ENCODE results near the gene TMEM121. TPM values are rescaled to one million over a fixed set of nuclear protein-coding genes. Genes with fewer than 3 reads are reported as not detected.
A peak's percentile ranks its signal among the peaks of the same experiment; 100 is the strongest.

Gene TMEM121
- total RNA-seq, 1 donor from 2014 or later, result 9.9 TPM

DNA sequence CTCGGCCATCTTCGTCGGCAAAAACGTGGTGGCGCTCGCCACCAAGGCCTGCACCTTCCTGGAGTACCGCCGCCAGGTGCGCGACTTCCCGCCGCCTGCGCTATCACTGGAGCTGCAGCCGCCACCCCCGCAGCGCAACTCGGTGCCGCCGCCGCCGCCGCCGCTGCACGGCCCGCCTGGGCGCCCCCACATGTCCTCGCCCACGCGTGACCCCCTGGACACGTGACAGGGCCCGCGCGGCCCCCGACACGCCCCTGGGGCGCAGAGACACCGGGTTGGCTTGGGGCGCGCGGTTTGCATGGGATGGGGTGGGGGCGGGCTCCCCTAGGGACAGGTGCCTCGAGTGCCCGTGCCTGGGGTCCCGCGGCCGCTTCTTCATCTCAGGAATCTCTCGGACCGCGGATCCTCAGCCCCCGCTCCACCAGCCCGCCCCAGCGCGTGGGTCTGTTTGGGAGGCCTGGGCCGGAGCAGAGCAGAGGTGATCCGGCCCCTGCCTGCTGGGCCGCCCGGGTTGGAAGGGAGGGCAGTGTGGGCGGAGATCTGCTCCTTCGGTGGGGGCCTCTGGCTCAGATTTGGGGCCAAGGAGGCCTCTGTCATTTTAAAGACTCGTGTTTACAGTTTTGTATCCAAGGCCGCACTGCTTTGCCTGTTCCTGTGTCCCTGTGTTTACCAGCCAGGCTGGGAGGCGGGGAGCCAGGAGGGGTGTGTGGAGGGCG, 3.3 kb downstream of the TMEM121 start:
- Mint-ChIP-seq H3K9me3 (no peaks in the 10 kb centered on the region), H3K36me3 (ENCODE audit: low read depth) (no peaks in the 10 kb centered on the region), H3K27ac (peak overlapping the region; percentile 72), H3K4me3 (peak overlapping the region; percentile 82), H3K4me1 (ENCODE audit: low read depth) (no peaks in the 10 kb centered on the region), H3K27me3 (ENCODE audit: insufficient read depth) (peaks cover 20% of the 10 kb centered on the region)
- no peak for DNase-seq (ENCODE audit: low spot score)
- intact Hi-C loops (cut with micrococcal nuclease), result loop anchor here (2.0 to 10.0 kb wide), 2 partner anchors 49 to 325 kb away; no protein-coding TSS in a partner anchor

DNA sequence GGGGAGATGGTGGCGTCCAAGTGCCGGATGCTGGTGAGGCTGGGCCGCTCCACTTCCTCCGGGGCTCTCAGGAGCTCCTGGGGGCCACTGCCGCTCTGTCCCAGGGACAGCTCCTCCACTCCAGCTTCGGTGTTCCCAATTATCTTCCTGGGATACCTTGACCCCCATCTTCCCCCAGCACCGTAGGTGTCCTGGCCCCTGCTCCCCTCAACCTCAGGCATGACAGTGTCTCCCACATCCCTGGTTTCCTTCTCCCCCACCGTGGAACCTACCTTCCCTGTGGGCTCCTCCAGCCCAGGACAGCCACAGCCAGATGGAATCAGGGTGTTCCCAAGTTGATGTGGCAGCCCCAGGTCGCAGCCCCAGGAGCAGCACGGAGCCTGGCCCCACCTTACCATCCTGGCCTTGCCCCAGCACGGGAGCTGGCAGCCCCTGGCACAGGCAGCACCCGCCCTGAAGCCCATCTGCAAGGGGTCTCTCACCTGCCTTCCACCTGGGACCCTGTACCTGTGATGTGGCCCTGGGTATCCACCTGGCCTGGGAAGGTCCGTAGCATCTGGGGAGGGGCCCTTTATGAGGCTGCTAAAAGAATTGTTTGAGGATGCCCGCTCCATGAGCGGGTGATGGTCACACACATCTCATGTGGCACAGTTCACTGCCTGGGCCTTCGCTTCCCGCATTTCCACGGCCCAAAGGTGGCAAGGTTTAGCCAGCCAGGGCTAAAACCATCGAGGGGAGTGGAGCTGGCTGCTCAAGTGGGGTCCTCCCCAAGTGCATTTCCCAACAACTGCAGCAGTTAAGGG, 4.1 kb downstream of the TMEM121 start:
- DNase-seq (ENCODE audit: low spot score), result no peak
- Mint-ChIP-seq H3K4me3 (peak overlapping the region; percentile 66), H3K9me3 (no peaks in the 10 kb centered on the region), H3K27ac (peak overlapping the region; percentile 58), H3K4me1 (ENCODE audit: low read depth) (no peaks in the 10 kb centered on the region), H3K27me3 (ENCODE audit: insufficient read depth) (peaks cover 15% of the 10 kb centered on the region), H3K36me3 (ENCODE audit: low read depth) (no peaks in the 10 kb centered on the region)
- intact Hi-C loops (cut with micrococcal nuclease), result no loop called here

DNA sequence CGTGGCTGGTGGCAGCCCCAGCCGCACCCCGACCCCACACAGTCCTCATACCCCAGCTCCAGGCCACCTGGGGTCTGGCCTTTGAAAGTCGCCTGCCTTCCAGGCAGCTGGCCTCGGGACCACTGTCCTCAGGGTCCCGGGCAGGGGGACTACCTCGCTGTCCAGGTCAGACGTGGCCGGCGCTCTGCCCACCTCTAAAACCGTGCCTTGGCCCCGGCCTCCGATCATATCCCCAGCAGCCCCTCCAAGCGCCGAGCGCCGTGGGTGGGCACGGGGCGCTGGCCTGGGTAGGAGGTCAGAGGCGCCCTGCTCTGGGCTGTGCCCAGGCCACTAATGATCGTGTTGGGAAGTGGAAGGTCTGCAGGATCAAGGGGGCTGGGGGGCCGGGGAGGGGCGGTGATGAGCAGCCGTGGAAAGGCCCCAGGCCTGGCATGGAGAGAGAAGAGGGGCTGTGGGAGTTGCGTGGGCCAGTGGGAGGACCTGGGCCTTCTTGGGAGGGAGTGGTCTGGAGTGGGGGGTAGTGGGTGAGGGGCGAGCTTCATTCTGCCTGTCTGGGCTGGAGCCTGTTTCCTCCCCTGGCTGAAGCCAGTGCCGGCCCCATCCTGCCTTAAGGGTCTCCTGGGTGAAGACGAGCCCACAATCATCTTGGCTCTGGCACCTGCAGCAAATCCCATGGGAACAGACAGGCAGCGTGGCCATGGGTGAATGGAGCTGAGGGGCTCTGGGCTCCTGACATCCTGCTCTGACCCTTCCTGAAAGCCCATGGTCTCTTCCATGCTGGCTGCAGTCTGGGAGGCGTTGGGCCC, 4.9 kb downstream of the TMEM121 start:
- H3K4me3 Mint-ChIP-seq, result peak overlapping the region; percentile 66
- peaks cover 11% of the 10 kb centered on the region for H3K27me3 Mint-ChIP-seq (ENCODE audit: insufficient read depth)
- no peak for DNase-seq (ENCODE audit: low spot score)
- no peaks in the 10 kb centered on the region for H3K9me3 Mint-ChIP-seq
- H3K36me3 Mint-ChIP-seq (ENCODE audit: low read depth), result no peaks in the 10 kb centered on the region
- intact Hi-C loops (cut with micrococcal nuclease), result no loop called here
- no peaks in the 10 kb centered on the region for H3K4me1 Mint-ChIP-seq (ENCODE audit: low read depth)
- no peak overlapping the region for H3K27ac Mint-ChIP-seq

DNA sequence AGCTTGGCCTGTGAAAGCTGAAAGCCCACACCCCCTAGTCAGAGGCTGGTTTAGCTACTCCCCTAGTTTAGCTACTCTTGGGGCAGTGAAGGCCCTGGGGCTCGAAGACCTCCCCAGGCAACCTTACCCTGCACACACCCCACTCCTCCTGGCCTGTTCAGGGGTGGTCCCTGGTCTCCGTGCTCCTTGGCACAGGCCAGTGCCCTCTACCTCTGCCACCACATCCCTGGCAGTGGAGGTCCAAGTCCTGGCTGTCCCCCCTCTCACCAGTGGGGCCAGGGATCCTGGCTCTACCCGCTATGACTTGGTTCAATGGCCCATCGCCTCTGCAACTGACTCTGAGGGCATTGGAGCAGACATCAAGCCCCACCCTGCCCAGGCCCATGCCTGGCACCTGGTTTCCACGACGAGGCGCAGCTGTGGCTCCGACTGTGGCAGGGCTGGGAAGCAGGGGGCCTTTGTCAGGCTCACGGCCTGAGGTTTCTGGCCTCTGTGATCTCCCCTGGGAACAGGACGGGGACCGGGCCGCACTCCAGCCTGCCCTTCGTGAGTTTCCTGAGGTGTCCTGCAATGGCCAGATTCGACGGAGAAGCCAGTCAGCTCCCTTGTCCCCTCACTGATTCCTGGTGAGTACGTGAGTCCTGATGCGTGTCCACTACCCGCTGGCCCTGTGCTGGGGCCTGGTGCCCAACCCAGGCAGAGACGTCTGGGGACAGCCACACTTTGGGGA, 5.7 kb downstream of the TMEM121 start:
- intact Hi-C loops (cut with micrococcal nuclease), result no loop called here
- Mint-ChIP-seq H3K9me3 (no peaks in the 10 kb centered on the region), H3K36me3 (ENCODE audit: low read depth) (no peaks in the 10 kb centered on the region), H3K4me1 (ENCODE audit: low read depth) (no peaks in the 10 kb centered on the region), H3K27me3 (ENCODE audit: insufficient read depth) (peaks cover 11% of the 10 kb centered on the region), H3K27ac (no peak overlapping the region), H3K4me3 (no peak overlapping the region)
- no peak for DNase-seq (ENCODE audit: low spot score)

DNA sequence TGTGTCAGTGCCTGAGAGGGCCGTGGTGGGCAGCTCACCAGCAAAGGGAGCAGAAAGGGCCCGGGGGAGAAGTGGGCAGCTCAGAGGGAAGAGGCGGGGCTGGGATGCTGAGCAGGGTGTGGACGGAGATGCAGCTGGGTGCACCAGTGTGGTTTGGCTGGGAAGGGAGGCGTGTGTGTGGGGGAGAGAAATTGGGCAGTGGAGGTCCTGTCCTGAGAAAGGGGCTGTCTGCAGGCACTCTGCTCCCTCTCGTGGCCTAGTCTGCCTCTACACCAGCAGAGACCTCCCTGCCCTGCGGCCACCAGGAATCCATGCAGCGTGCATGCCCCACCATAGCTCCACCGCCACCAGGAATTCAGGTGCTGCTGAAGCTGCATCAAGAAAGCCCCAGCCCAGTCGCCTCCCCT, 6.4 kb downstream of the TMEM121 start:
- Mint-ChIP-seq H3K4me3 (no peak overlapping the region), H3K36me3 (ENCODE audit: low read depth) (no peaks in the 10 kb centered on the region), H3K9me3 (no peaks in the 10 kb centered on the region), H3K27ac (no peak overlapping the region), H3K27me3 (ENCODE audit: insufficient read depth) (peaks cover 5% of the 10 kb centered on the region), H3K4me1 (ENCODE audit: low read depth) (no peaks in the 10 kb centered on the region)
- DNase-seq (ENCODE audit: low spot score), result no peak
- intact Hi-C loops (cut with micrococcal nuclease), result no loop called here

DNA sequence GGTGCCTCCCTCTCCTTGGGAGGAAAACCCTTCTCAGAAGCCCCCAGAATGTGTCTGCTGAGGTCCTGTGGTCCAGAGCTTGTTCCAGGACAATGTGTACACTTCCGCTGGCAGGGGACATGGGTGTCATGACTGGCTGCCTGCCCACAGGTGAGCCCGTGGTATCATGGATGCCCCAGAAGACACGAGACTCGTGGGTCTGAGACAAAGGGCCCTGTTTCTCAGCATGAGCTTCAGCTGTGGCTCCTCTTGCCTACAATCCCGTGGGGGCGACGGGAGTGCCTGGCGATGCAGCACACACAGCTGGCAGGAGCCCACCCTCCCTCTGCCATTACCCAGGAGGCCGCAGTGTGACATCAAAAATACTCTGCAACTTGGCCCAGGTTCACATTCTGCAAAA, 7.0 kb downstream of the TMEM121 start:
- Mint-ChIP-seq H3K4me3 (no peak overlapping the region), H3K36me3 (ENCODE audit: low read depth) (no peaks in the 10 kb centered on the region), H3K4me1 (ENCODE audit: low read depth) (no peaks in the 10 kb centered on the region), H3K27me3 (ENCODE audit: insufficient read depth) (peaks cover 1% of the 10 kb centered on the region), H3K9me3 (no peaks in the 10 kb centered on the region), H3K27ac (no peak overlapping the region)
- DNase-seq (ENCODE audit: low spot score), result no peak
- intact Hi-C loops (cut with micrococcal nuclease), result no loop called here

DNA sequence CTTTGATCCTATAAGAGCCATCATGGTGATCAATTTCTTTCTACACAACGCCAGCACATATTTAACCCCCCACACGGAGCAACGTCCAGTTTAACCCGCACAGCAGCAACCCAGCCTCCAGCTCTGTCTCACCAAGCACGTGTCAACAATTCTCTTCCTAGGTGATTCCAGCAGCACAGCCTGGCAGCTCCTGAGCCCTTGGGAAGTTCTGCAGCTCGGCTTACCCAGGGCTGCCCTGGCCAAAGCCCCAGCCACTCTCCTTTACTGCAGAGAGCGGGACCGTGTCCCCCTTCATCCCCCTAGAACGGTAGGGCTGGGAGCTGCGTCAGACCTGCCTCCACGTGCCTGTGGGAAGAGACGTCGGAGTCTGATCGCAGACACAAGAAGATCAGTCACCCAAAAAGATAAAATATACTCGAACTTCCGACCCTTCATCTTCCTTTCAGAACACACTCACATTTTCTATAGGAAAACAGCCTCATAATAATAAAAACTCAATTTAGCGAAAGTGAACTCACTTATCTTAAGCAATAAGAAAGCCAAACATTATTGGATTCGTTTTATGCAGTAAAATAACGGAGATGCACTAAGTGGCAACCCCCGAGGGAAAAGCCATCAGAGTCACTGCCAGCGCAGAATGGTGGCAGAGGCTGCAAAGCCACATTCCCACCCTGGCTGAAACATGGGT, 7.6 kb downstream of the TMEM121 start:
- Mint-ChIP-seq H3K9me3 (no peaks in the 10 kb centered on the region), H3K4me3 (no peak overlapping the region), H3K27me3 (ENCODE audit: insufficient read depth) (no peaks in the 10 kb centered on the region), H3K27ac (no peak overlapping the region), H3K36me3 (ENCODE audit: low read depth) (no peaks in the 10 kb centered on the region), H3K4me1 (ENCODE audit: low read depth) (no peaks in the 10 kb centered on the region)
- no peak for DNase-seq (ENCODE audit: low spot score)
- intact Hi-C loops (cut with micrococcal nuclease), result no loop called here

DNA sequence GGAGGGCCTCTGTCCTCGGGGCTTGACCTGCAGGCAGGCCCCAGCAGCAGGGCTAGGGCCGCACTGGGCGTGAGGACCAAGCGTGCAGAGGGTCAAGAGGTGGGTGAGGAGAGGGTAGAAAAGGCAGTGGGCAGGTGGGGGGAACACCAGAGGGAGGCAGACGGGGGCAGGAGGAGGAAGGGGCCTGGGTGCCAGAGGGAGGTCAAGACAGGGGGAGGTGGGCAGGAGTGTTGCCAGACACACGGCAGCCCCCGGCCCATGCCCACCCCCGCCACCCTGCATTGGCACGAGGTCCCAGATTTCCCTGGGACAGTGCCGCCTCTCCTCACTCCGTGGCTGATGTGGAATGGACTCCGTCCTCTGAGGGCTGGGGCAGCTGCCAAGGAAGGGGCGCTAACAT, 8.2 kb downstream of the TMEM121 start:
- Mint-ChIP-seq H3K27me3 (ENCODE audit: insufficient read depth) (no peaks in the 10 kb centered on the region), H3K9me3 (no peaks in the 10 kb centered on the region), H3K36me3 (ENCODE audit: low read depth) (no peaks in the 10 kb centered on the region), H3K4me1 (ENCODE audit: low read depth) (no peaks in the 10 kb centered on the region), H3K27ac (no peak overlapping the region), H3K4me3 (no peak overlapping the region)
- intact Hi-C loops (cut with micrococcal nuclease), result no loop called here
- DNase-seq (ENCODE audit: low spot score), result no peak

DNA sequence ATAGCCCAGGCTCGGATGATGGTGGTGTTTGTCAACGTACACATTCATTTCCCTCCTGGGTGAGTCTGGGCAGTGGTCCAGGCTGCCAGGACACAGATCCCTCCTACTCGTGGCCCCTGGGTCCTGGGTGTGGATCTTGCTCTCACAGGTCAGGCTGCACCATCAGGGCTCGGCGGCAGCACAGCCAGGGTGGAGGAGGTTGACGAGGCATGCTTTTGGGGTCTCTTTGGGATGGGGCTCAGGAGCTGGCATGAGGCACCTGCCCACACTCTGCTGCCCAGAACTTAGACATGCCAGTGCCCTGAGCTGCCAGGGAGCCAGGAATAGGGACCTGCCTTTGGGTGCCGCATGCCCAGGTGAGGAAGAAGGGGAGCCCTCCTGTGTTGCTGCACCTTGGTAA, 9.7 kb downstream of the TMEM121 start:
- no peaks in the 10 kb centered on the region for H3K36me3 Mint-ChIP-seq (ENCODE audit: low read depth)
- H3K4me1 Mint-ChIP-seq (ENCODE audit: low read depth), result no peaks in the 10 kb centered on the region
- H3K9me3 Mint-ChIP-seq, result no peaks in the 10 kb centered on the region
- intact Hi-C loops (cut with micrococcal nuclease), result no loop called here
- H3K4me3 Mint-ChIP-seq, result no peak overlapping the region
- DNase-seq (ENCODE audit: low spot score), result no peak
- no peak overlapping the region for H3K27ac Mint-ChIP-seq
- H3K27me3 Mint-ChIP-seq (ENCODE audit: insufficient read depth), result no peaks in the 10 kb centered on the region

DNA sequence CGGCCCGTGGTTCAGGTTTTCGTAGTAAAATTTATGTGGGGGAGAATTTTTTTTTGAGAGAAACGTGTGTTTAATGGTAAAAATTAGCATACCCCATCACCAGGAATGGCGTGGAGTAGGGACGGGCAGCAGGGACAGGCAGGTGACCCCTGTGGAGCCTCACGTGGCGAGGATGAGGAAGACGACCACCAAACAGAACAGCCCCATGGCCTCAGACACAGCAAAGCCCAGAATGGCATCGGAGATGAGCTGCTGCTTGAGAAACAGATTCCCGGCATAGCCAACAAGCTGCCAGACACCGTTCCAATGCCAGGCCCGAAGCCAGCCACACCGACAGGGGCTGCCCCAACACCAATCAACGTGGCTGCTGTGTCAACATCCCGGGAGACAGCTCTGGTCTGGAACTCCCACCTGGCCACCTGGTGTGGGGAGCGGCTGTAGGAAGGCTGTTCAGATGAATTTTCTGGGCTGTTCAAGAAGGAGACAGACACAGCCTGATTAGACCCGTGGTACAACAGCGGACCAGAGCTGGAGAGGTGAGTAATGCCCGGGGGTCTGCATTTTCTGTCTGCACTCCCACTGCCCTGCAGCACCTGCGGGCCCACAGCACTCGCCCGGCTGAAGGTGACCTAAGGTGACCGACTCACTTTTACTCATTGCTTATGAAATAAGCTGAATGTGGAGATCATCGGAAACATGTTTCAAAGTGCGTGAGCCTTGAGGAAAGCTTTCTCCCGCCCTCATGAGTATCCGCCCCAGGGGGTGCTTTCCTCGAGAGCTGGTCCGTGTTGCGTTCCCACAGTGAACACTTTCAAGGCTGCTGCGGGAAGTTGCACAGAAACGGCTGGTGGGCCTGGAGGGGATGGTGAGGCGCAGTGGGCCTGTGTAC, 10.6 kb downstream of the TMEM121 start:
- Mint-ChIP-seq H3K4me1 (ENCODE audit: low read depth) (no peaks in the 10 kb centered on the region), H3K9me3 (no peaks in the 10 kb centered on the region), H3K27ac (no peak overlapping the region), H3K36me3 (ENCODE audit: low read depth) (no peaks in the 10 kb centered on the region), H3K4me3 (no peak overlapping the region), H3K27me3 (ENCODE audit: insufficient read depth) (peaks cover 7% of the 10 kb centered on the region)
- no peak for DNase-seq (ENCODE audit: low spot score)
- intact Hi-C loops (cut with micrococcal nuclease), result no loop called here

DNA sequence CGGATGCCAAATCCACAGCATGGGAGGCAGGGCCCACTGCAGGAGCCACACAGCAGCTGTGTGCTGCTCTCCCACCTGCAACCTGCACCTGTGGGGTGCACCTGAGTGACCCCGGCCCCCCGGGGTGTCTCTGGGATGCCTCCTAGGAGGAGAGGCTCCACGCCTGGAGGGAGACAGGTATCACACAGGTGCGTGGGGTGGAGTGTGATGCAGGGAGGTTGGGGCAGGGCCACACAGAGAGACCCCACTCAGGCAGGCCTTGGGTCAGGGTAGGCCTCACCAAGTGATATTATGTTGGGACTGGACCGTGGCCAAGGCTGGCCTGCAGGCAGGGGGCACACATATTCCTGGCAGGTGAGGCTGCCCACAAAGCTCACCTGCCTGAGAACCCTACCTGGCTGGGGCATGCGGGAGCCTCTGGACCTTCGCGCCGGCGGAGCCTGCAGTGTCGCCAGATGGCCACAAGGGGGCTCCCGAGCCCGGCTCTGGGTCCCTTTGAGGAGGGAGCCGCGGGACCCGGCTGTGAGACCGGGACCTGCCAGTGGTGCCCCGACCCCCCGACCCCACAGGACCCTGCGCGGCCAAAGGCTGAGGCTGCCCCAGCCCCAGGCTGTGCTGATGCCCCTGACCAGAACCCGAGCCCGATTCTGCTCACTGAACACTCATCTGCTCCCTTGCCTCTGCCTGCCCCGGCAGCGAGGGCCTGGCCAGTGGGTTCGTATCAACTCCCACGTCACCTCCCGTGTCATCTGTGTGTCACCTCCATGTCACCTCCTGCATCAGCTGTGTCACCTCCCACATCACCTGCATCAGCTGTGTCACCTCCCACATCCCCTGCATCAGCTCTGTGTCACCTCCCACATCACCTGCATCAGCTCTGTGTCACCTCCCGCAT, 11.4 kb downstream of the TMEM121 start:
- Mint-ChIP-seq H3K4me3 (no peak overlapping the region), H3K27ac (no peak overlapping the region)
- intact Hi-C loops (cut with micrococcal nuclease), result no loop called here

More for the DNA sequence above, 11.4 kb downstream of the TMEM121 start:
- no peaks in the 10 kb centered on the region for H3K36me3 Mint-ChIP-seq (ENCODE audit: low read depth)
- no peaks in the 10 kb centered on the region for H3K4me1 Mint-ChIP-seq (ENCODE audit: low read depth)
- H3K9me3 Mint-ChIP-seq, result no peaks in the 10 kb centered on the region
- DNase-seq (ENCODE audit: low spot score), result peak; percentile 53
- H3K27me3 Mint-ChIP-seq (ENCODE audit: insufficient read depth), result peaks cover 7% of the 10 kb centered on the region
